Hippocampal formation (tissue), 2 donors: ENCODE measurements around the gene KIAA0753.

ENCODE experiments used
- DNase-seq, 2 donors: peaks; one replicate each; lab custom pipeline; 2025; lab: John Stamatoyannopoulos, UW

KIAA0753 gene

DNA sequence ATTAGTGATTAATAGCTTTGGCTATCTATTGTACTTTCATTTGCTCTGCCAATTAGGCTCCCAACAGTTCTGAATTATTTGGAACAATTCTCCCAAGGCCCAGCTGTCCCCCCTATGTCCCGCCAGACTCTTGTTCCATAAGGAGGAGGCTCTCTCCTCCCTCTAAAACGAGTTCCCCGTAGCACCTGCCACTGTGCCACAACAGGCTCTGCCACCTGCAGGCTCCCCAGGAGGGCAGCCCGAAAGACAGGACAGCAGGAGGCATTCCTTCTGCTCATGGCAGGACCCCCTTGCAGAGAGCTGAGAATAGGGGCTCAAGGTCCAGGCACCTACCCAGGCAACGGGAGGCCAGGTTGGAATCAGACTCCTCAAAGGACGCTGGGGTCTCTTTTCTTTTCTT, 93.2 kb downstream of the KIAA0753 start:
- peak in 1 of 2 donors; percentile 17 for DNase-seq

GRCh38 chr17:6546069-6546718, 94.3 kb downstream of the KIAA0753 start:
- DNase-seq, result no peak

GRCh38 chr17:6545291-6545690, 95.2 kb downstream of the KIAA0753 start:
- DNase-seq, result no peak

DNA sequence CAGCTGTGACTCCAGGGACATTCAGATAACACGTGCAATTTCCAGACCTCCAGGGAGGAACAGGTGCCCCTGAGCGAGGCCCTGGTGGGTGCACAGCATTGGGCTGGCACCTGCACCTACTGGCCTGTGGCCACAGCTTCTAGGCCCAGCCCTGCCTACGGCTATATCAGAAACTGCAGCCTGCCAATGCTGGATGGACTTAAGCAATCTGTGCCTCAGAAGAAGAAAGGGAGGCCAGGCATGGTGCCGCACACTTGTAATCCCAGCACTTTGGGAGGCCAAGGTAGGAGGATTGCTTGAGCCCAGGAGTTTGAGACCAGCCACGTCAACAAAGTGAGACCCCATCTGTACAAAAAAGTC, 96.5 kb downstream of the KIAA0753 start:
- DNase-seq, result no peak

DNA sequence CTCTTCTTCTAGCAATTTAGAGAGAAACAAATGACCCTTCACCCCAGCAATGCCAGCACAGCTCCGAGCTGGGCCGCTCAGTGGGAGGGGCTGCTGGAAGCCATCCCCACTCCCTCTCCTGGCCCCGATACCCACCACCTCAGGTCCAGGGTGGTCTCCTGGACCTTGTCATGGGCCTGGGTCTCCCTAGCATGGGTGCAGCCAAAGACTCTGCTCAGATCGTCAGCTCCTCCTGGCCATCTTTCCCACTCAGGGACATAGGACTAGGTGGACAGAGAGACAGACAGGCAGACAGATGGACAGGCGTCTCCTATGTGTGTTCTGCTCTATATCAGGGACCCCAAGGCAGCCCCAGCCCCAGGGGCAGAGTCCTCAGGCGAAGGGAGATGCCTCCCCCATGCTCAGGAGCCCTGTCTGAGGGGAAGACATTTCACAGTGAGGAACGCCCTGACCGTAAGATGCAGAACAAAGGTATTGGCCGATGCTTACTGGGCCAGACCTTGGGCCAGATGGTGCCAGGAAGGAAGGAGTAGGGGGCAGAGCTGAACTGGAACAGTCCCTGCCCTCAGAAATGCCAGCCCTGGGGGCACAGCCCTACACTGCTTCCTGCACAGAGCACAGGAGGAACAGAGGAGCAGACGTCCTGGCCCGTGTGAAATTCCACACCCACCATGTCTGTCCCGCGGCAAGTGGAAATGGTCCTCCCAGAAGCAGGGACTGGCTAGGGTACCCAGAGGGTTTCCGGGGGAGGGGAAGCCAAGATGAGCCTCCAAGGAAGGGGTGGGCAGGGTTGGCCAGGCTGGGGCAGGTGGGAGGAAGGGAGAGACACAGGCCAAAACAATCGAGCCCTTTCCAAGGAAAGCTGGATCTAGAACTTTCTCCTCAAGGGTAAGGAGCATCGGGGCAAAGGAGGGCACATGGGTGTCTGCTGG, 97.2 kb downstream of the KIAA0753 start:
- DNase-seq, result no peak

DNA sequence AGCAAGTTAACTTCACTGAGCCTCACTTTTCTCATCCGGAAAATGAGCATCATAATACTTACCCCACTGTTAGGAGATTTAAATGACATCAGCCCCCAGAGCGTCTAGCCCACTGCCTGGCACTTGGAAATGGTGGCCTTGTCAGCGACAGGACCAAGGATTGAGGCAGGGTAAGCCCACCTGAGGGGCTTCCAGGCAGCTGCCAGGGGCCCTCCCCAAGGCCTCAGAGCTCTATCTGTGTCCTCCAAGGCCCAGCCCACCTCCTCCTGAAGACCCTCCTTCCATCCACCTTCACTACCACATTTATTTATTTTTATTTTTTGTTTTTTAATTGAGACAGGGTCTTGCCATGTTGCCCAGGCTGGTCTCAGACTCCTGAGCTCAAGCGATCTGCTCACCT, 97.9 kb downstream of the KIAA0753 start:
- no peak for DNase-seq

GRCh38 chr17:6541886-6542285, 98.6 kb downstream of the KIAA0753 start:
- no peak for DNase-seq

DNA sequence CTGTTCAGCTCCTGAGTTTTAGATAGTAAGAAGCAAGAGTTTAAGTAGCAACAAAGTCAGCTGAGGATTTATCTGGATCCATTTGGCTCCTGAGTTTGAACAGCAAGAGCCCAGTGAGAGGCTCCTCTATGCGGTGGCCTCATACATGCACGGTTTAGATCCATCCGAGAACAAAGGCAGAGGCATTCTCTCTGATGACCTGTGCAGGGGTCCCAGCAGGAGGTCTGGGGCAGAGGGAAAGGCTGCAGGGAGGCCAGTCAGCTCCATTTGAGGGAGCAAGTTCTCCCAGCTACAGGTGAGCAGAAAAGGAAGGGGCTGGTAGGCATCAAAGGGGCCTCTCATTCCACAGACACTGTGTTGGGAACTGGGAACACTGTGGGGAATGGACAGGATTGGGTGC, 100.6 kb downstream of the KIAA0753 start:
- no peak for DNase-seq

GRCh38 chr17:6536566-6537065, 103.9 kb downstream of the KIAA0753 start:
- DNase-seq, result no peak

DNA sequence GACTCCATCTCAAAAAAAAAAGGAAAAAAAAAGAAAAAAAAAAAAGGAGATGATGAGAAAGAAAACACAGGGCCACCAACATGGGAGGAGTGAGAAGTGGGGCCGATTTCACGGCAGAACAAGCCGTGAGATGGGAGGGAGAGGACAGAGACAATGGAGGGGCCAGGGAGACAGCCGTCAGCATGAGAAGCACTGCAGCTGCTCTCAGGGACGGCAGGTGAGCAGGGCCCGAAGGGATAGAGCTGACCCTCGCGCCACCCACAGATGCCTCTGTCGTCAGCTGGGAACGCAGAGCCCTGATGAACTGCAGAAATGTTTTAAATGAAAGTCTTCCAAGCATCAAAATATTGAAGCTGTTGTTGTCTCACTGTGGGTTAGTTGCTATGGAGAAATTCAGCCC, 104.5 kb downstream of the KIAA0753 start:
- DNase-seq, result no peak

DNA sequence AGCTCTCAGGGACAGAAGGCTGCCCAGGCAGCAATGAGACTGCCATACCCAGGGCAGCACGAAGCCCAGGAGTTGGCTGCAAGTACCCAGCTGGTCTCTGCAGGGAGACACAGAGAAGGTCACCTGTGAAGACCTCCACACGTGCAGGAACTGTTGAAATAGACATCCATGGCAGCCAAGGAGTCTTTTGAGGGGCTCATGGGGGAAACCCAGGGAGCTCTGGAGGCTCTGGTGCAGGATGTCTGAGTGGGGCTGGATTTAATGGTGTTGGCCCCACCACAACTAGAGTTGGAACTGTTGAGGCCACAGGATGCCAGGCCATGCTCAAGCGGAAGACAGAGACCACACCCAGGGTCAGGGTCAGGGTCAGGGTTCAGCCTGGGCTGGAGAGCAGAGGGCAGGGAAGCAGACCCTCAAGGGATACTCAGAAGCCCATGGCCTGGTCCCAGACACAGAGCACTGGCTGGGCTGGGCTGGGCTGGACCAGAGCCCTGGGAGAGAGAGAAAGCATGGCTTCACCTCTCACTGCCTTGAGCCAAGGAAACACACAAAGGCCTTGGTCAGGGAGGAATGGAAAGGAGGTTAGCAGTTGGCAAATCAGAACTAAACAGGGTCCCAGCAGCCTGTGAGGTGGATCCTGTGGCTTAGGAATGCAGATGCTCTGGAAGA, 105.5 kb downstream of the KIAA0753 start:
- no peak for DNase-seq

DNA sequence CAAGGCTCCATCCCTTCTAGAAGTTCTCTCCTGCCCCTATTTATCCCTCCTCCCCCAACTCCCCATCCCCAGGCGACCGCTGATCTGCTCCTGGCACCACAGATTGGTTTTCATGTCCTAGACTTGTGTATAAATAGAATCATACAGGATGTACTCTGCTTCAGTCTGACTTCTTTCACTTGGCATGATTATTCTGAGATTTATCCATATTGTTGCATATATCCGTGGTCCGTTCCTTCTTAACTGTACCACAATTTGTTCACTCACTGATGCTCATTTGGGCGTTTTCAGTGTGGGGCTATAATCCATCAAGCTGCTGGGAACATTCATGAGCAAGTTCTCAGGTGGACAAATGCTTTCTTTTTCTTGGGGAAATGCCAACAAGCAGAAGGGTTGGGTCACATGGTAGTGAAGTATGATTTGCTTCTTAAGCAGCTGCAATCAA, 108.0 kb downstream of the KIAA0753 start:
- DNase-seq, result no peak

- DNase-seq, result no peak
These were observed 108.9 kb downstream of the KIAA0753 start for GRCh38 chr17:6531575-6531974.

GRCh38 chr17:6530324-6530920, 110.1 kb downstream of the KIAA0753 start:
- no peak for DNase-seq

- peak in 1 of 2 donors; percentile 5 for DNase-seq
These were observed 112.0 kb downstream of the KIAA0753 start for GRCh38 chr17:6528557-6528956.
